CD4-positive, alpha-beta T cell treated with Interleukin-17A for 4 hours (primary cell): Measurements from ENCODE around the gene MCEMP1.

Experiments used
- DNase-seq: peaks from one replicate; pipeline ENCODE4 v3.0.0-alpha.2; 2020; ENCODE audit warnings: mixed read lengths

The MCEMP1 gene

DNA sequence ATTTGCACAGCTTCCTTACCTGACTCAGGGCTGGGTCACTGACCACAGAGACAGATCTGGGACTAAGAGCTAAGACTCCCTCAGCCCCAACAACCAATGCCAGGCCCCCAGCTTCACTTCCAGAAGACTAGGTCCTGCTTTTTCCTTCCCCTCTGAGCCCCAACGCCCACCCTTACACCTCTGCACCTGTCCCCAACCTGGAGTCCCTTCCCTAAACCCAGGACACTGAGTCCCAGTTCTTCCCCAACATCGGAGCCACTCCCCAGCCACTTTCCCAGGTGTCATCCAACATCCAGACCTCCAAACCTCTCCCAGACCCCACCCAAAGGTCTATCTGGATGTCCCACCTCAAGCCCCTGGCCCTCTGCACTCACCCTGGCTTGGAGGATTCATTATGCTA lies 22.1 kb downstream of the MCEMP1 start:
- no peak for DNase-seq

DNA sequence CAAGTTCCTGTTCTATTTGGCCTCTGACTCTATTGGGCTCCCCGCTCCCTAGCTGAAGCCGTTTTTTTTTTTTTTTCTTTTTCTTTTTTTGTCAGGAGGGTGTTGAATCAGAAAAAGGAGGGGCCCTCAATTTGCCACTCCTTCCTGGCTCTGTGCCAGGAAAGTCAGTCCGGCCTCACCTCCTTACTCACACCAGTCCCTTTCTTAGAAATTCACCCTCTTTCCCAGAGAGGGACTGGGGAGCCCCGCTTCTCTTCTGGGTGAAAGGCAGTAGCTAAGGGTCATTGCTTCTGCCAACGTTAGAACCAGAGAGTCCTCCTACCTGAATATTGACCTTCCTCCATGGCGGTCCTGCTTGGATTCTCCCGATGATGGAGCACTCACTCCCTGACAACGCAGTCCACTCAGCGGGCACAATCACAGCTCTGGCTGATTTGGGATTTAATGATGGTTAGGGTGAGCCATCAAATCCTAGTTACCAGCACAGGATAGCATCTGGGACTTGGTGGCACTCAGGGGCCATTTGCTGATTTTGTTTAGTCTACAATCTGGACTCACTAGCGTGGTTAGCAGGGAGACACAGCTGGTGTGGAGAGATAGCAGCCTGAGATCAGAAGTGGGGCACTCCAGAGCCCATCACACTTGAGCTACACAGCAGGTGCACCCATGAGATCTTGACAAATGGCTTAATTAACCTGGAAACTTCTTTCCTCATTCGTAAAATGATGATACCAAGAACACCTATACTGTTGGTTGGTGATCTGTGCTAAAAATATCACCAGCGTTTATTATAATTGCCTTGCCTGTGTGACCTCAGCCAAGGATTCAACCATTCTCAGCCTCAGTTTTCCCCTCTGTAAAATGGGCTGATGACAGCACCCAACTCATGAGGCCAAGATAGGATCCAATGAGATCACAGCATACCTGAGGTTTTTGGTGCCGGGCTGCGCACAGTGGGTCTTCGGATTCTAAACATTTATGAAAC lies 22.8 kb downstream of the MCEMP1 start:
- DNase-seq, result no peak

DNA sequence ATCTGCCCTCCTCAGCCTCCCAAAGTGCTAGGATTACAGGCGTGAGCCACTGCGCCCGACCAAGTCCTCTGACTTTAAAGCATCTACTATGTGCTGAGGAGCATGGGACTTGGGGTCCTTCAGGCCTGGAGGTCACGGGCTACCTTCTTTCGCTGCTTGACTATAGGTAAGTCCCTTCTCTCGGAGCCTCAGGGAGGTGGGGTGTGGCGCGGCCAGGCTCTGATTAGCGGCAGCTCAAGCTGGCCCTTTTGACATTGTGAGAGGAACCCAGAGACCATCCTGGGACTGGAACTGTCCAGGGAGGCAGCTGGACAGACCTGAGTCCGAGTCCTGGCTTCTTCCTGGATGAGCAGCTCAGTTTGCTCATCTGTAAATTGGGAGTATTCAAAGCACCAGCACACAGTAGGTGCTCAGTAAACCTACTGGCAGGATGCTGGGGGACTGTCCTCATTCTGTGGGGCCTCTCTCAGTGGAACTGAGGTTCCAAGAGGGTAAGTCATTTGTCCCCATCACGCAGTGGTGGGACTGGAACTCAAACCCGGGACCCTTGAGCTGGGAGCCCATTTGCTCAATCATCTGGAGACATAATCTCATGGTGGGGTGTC lies 24.3 kb downstream of the MCEMP1 start:
- no peak for DNase-seq

DNA sequence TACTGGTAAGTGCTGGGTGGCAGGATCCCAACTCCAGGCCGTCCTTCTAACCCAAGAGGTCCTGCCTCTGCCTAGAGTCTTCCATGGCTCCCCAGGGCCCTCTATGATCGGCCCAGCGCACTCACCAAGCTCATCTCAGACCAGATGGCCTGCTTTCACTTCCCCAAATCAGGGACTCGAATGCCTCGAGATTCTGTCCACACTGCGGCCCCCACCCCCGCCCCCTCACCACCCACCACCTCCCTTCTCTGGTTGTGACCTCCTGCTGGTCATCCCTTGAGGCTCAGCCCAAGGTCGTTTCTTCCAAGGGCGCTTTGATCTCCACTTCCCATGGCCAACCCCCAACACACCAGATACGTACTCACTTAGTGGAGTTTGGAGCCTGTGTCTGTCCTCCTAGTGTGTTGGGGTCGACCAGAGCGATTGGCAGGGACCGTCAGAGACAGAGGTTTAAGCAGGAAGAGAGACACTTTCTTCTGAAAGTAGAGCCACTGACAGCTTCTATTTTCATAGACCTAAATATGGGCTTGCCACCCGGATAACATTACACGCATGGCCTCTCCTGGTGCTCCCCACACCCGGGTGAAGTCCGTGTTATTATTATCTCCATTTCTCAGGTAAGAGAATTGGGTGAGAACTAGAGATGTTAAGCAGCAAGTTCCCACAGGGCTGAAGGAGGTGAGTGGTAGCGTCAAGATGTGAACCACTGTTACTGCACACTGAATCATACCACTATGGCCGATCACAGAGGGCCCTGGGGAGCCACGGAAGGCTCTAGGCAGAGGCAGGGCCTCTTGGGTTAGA lies 25.0 kb downstream of the MCEMP1 start, which contains the start of gene FCER2:
FCER2 (minus strand) TSS at position 478 of the 804 bp plus-strand sequence. CDS start 2,371 bp downstream, outside the sequence.
- no peak for DNase-seq

DNA sequence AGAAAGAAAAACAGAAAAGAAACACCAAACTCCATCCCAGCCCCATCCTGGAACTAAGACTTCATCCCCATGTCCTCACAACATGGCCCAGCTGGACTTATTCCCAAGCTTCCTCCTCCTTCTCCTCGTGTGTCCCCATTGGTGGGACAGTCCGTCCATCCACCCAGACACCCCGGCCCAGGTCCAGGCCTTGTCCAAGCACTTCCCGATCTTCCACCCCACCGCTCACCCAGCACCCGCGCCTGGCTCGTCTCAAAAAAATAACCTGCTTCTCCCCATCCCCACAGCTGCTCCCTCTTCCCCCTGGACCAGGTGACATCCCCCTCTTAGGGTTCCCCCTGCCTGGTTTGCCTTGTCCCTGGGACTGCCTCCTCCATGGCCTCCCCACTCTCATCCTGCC lies 26.4 kb downstream of the MCEMP1 start:
- no peak for DNase-seq

DNA sequence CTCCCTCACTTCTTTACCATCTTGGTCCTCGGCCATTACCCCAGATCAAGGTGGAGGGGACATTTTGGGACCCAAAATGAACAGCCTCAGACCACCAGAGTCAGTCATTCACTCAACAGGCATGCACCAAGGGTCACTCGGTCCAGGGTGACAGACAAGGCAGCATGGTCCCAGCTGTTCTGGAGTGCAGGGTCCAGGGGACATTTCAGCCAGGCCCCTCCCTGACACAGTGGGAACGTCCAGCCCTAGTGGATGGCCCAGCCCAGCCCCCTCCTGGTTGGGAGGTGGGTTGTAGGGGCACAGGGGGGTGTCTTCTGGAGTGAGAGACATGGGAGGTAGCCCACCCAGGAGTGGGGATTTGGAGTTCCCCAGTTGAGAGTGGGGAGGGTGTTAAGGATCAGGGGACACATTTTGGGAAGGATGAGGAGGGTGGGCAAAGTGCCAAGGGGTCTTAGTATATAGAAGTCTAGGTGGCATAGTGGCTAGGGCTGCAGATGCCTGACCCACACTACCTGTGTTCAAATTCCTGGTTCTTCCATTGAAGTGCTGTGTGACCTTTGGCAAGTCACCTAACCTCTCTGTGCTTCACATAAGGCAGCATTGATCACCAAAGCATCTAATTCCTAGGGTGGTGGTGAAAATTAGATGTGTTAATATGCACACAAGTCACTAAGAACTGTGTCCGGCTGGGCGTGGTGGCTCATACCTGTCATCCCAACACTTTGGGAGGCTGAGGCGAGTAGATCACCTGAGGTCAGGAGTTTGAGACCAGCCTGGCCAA lies 27.6 kb downstream of the MCEMP1 start:
- DNase-seq, result no peak

DNA sequence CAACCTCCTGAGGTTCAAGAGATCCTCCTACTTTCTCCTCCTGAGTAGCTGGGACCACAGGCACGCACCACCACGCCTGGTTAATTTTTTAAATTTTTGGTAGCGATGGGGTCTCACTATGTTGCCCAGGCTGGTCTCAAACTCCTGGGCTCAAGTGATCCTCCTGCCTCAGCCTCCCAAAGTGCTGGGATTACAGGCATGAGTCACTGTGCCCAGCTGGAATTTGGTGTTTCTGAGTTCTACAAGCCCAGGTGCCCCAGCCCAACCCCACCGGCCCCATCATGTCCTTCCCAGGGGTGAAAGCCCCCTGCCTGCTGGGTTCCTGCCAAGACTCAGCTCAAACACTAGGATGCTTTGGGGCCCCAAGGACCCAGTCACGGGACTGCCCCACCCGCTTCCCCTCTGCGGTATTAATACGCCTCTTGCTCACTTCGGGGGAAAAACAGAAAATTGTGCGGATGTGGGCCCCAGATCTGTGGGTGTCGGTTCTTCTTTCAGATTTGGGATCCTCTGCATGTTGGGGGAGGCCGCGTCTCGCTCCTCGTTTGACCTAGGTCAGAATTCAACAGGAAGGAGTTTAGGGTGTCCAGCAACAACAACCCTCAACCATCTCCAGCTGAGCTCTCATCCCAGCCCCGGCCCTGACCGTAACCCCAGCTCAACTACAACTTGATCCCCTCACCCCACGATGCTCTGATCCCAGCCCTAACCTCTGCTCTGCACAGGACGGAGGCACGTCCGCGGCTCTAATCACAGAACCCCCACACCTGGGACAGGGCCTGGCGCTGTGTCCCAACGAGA lies 28.7 kb downstream of the MCEMP1 start:
- peak; percentile 82 for DNase-seq

DNA sequence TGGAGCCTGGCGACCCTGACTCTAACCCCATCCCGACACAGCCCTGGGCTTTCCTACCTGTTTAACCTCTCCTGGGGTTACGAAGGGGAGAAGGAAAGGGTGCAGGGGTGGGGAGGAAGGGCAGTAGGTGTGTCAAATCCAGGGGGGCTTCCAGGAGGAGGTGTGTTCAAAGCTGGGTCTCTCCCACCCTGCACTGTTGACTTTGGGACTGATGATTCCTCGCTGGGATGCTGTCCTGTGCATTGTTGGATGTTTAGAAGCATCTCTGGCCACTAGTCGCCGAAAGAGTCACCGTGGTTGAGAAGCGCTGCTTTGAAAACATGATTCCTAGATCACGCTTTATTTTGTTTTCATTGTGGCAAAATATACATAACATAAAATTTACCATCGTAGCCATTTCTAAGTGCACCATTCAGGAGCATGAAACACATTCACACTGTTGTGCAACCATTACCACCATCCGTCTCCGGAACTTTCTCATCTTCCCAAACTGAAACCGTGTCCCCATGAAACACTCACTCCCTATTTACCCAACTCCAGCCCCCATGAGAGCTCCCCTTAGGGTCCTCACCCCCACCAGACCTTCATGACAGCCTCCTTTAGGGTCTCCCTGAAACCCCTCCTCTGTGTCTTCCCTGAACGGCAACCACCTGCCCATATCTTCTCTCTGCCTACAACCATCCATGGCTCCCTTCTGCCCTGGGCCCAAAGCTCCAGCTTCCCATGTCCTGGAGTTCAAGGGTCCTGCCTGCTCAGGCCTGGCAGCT lies 29.5 kb downstream of the MCEMP1 start:
- DNase-seq, result no peak

DNA sequence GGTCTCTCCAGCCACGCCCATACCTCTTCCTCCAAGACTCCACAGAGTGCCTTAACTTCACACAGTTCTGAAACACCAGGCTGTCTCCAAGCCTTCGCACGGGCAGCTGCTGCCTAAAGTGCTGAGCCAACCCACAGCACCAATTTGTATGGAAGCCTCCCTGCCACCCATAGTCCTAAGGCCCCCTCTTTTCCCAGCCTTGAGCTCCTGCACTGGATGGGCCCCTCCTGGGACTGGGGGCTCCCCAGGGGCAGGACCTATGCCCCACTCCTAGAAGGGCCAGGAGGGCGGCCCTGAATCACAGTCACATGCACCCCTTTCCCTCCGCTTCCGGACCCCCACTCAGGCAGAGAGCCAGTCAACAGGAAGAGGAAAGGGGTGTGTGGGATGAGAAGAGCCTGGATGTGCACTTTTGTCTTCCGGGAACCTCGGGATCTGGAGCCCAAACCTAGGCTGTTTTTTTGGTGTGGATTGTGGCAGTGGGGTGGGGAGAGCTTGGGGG lies 30.1 kb downstream of the MCEMP1 start:
- no peak for DNase-seq

DNA sequence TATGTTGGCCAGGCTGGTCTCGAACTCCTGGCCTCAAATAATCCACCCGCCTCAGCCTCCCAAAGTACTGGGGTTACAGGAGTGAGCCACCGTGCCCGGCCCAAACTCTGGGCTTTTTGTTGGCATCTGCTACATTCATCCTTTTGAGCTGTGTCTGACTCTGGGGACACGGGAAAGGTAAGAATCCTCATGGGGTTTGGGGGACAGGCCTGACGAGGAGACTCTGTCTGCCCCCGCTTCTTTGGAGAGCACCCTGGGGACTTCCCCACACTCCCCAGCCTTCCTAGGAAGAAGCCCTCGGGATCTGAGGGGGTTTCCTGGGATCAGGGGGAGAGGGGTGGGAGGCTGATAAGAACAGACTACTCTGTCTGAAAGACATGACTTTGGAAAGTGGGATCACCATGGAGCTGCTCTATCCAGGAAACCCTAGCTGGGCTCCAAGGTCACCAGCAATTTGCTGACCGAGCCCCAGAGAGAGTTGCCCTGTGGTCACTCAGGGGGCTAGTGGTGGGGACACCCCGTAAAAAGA lies 33.1 kb downstream of the MCEMP1 start:
- DNase-seq, result no peak

DNA sequence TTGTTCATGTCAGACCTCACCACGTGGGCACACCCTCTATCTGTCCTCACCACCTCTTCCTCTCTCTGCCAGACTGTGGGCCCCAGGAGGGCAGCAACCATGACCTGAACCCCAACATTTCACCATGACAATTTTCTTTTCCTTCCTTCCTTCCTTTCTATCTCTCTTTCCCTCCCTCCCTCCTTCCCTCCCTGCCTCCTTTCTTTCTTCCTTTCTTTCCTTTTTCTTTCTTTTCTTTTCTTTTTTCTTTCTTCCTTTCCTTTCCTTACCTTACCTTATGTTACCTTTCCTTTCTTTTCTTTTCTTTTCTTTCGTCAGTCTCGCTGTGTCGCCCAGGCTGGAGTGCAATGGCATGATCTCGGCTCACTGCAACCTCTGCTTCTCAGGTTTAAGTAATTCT lies 33.7 kb downstream of the MCEMP1 start:
- DNase-seq, result no peak

DNA sequence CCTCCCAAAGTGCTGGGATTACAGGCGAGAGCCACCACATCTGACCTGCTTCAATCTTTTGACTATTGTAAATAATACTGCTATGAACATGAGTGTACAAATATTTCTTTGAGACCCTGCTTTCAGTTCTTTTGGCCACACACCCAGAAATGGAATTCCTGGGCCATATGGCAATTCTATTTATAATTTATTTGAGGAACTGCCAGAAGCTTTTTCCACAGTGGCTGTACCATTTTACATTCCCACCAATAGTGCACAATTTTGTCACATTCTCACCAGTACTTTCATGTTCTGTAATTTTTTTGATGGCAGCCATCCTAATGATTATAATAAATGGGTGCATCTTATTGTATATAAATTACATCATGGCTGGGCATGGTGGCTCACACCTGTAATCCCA lies 38.8 kb downstream of the MCEMP1 start:
- no peak for DNase-seq

DNA sequence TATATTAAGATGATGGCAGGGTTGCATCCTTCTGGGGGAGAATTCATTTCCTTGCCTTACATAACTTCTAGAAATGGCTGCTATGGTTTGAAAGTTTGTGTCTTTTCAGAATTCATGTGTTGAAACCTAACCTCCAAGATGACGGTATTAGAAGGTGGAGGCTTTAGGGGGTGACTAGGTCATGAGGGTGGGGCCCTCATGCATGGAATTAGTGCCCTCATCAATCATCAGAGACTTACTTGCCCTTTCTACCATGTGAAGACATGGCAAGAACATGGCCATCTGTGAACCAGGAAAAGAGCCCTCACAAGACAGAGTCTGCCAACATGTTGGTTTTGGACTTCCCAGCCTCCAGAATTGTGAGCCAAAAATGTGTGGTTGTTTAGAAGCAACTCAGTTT lies 39.9 kb downstream of the MCEMP1 start:
- DNase-seq, result no peak

DNA sequence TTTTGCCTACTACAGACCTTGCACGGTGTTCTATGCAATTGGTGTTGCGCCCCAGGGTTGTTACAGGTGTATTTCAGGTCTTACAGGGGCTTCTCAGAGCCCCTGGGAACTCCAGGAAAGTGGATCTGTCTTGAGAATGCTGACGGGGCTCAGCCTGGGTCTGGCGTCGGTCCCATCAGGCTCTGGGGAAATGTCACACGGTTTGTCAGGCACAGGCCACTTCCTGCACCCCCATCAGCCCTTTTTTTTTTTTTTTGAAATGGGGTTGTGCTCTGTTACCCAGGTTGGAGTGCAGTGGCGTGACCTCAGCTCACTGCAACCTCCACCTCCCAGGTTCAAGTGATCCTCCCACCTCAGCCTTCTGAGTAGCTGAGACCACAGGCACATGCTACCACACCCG lies 41.8 kb downstream of the MCEMP1 start:
- DNase-seq, result peak; percentile 40

DNA sequence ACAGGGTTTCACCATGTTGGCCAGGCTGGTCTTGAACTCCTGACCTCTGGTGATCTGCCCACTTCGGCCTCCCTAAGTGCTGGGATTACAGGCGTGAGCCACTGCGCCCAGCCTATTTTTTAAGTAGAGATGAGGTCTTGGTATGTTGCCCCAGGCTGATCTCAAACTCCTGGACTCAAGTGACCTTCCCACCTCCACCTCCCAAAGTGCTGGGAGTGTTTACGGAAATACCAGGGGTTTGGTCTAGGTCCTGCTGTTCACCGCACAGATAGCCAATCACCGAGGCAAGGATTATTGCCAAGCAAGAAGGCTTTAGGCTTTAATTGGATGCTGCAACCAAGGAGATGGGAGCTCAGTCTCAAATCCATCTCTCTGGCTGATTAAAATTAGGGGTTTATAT lies 43.5 kb downstream of the MCEMP1 start:
- no peak for DNase-seq

DNA sequence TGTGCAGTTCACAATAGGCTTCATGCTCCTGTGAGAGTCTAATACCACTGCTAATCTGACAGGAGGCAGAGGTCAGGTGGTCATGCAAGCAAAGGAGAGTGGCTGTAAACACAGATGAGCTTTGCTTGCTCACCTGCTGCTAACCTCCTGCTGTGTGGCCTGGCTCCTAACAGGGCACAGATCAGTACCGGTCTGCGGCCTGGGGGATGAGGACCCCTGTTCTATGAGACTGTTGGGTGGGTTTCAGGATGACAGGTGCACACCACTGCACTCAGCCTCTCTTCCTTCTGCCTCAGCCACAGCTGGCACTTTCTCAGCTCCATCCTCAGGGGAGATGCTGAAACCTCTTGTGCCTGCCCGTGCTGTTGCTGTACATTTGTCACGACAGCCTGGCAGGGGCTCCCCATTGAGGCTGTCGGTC lies 45.4 kb downstream of the MCEMP1 start:
- no peak for DNase-seq

DNA sequence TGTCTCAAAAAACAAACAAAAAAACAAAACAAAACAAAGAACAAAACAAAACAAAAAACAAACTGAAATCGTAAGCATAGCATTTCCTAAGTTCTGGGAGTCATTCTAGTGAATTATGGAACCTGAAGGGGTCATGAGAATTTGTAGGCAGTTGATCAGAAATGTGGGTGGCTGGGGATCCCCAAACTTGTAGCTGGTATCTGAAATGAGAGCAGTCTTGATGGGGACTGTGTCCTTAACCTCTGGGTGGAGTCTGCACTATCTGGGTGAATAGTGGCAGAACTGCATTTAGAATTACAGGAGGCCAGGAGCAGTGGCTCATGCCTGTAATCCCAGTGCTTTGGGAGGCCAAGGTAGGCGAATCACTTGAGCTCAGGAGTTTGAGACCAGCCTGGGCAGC lies 48.9 kb downstream of the MCEMP1 start:
- DNase-seq, result no peak

DNA sequence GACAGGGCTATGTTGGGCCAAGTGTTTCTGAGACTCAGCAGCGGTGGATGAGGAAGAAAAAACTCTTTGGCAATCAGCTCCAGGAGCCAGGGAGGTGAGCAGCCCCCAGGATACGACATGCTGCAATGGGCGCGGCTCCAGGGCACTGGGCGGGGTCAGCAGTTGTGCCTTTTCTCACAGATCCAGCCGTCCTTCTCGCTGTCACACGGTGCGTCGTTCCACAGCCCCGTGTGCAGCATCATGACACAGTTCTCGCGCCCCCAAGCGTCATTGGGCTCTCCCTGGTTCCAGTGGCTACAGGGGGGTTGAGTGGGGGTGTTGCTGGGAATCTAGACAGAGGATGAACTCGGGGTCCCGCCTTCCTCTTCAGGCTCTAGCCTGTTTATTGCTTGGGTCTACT lies 52.3 kb downstream of the MCEMP1 start:
- peak; percentile 29 for DNase-seq
